NCI-H526 treated with DMSO at 0.1 percent for 48 hours (cell line): ENCODE measurements around the gene ZNF536.
"Not testable (repeated sequence)": the region's sequence is repeated elsewhere in the genome, so short reads cannot be mapped to it uniquely, and the experiment has no call there.

Experiments
- DNase-seq: peaks from one replicate; lab custom pipeline; 2025; lab: John Stamatoyannopoulos, UW

The ZNF536 gene

DNA sequence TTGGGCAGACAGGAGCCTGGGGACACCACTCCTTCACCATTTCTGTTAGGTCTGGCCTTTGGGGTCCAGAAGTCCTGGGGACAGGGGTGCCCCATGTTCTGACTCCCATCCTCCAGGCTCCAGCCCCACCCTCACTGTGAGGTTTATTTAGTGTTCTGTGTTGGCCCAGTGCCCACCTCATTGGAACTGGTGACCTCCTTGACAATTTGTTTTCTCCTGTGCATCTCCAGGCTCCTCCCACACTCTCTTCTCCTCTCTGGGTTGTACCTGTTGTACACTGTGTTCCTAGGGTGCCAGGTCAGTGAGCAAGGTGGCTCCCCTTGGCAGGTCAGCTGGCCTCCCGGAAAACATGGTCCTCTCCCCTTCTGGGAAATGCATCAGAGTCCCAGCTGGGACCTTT, 110.8 kb downstream of the ZNF536 start:
- DNase-seq, result no peak

DNA sequence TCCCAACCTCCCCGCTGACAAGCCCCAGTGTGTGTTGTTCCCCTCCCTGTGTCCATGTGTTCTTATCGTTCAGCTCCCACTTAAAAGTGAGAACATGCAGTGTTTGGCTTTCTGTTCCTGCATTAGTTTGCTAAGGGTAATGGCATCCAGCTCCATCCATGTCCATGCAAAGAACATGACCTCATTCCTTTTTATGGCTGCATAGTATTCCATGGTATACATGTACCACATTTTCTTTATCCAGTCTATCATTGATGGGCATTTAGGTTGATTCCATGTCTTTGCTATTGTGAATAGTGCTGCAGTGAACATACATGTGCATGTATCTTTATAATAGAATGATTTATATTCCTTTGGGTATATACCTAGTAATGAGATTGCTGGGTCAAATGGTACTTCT, 114.1 kb downstream of the ZNF536 start:
- not testable (repeated sequence) for DNase-seq

DNA sequence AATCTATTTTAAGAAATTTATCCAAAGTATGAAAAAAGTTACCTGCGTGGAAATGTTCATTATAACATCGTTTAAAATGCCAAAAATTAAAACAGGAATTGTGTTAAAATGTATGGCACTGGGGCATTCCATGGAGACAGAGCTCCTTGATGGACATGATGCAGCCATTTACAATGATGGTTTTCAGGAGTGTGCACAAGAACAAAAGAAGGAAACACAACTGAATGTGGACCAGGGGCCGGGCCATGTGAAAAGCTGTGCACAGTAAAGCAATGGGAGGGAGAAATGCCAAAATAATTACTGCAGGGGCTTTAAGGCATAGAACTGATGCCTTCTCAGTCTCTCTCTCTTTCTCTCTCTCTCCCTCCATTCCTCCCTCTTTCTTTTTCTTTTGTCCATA, 115.0 kb downstream of the ZNF536 start:
- DNase-seq, result no peak

DNA sequence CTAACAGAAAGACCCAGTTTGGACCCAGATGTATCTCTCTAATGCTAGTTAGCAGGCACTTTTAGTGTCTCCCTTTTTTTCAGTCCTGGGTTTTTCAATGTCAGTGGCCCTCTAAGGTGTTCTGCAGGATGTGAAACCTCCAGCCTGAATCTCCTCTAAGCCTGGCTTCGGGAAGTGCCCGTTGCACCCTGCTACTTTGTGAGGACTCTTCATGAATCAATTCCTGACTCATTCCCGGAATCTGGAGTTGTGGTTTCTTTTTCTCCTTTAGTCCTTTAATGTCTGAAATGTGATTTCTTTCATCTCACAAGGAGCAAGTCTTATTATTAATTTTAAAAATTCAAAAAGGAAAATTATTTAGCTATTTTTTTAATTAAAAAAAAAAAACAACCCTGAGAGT, 116.0 kb downstream of the ZNF536 start:
- DNase-seq, result no peak

DNA sequence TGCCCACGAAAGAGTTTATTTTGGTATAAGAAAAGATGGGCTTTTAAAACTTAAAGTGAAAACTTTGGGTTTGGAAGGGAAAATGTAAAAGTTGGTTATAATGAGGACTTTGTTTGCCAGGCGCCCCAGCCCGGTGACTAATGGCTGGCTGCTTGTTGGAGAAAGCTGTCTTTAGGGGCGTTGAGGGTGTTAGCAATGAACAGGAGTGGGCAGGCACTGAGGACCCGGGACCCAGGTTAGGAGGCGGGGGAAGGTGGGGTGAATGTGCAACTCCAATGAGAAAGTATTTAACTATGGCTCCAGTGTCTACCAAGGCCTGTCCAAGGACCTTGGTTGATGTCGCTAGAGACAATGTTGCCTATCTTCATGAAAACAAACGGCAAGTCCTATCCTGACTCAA, 118.6 kb downstream of the ZNF536 start:
- no peak for DNase-seq

DNA sequence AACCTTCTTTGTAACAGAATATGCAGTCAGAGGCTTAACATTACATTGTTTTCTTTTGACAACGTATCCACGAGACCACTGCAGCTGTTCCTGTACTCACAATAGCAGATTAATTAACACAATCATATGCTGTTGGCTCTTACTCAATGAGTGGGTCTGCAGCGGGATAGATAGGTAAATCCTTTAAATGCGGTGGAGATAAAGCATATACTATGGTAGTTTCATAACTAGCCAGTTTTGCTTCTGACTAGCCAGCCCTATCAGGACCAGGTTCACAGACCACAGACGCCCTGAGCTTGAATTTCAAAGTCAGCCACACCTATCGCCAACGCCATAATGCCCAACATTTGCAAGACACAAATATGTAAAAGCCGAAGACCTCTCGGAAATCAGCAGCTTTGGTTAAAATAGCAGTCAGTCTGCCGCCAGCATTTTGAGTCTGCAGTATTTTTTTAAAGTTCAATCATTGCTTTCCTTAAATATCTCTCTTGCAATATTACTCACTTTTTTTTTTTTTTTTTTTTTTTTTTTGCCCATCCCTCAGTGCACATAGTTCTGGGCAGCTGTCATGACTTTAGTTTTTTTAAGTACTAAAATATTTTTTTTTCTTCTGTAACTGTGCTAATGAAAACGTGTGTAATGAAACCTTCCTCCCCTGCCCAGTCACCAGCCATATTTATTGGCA, 120.5 kb downstream of the ZNF536 start:
- DNase-seq, result no peak

DNA sequence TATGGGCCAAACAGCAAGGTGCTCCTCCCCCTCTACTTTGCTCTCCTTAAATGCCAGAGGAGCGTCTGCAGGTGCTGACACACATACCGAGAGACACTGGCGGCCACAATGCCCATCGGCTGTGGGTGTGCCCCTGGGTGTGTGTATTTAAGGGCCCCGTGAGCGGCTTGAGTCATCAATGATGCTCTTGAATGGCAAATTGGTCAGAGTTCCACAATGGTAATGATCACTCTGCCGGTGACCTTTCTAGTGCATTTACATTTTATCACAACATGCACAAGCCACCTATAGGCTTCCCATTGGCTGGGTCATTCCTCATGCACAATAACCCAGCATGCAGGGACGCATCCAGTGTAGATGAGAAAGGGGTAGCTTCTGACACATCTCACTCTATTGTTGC, 124.8 kb downstream of the ZNF536 start:
- no peak for DNase-seq

DNA sequence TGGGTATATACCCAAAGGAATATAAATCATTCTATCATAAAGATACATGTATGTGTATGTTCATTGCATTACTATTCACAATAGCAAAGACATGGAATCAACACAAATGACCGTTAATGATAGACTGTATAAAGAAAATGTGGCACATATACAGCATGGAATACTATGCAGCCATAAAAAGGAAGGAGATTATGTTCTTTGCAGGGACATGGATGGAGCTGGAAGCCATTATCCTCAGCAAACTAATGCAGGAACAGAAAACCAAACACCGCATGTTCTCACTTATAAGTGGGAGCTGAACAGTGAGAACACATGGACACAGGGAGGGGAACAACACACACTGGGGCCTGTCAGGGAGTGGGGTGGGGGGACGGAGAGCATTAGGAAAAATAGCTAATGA, 125.9 kb downstream of the ZNF536 start:
- DNase-seq, result not testable (repeated sequence)

DNA sequence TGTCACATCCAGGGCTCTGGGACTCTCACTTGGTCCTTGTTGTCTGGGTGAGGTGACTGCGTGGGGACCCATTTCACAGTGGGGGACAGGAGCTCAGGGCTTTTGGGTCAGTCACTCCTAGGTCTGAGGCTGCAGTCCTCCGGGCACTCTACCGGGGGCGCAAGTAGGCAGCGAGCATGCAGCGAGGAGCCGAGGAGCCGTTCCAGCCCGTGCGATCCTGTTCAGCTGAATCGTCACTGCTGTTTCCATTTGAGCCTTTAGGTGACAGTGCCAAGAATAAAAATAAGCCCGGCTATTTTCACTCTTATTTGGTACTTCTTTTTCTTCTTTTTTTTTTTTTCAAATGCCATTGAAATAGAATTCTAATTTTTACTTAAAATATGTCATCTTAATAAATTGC, 126.5 kb downstream of the ZNF536 start:
- no peak for DNase-seq

DNA sequence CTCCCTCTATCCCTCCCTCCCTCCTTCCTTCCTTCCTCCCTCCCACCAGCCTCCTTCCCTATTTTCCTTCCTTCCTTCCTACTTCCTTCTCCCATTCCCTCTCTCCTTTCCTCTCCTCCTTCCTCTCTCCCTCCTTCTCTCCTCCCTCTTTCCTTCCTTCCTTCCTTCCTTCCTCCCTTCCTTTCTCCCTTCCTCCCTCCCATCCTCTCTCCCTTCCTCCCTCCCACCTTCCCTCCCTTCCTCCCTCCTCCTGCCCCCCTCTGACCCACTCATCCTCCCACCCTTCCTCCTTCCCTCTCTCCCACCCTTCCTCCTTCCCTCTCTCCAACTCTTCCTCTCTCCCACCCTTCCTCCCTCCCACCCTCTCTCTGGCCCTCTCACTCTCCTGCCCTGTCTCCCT, 132.1 kb downstream of the ZNF536 start:
- no peak for DNase-seq

DNA sequence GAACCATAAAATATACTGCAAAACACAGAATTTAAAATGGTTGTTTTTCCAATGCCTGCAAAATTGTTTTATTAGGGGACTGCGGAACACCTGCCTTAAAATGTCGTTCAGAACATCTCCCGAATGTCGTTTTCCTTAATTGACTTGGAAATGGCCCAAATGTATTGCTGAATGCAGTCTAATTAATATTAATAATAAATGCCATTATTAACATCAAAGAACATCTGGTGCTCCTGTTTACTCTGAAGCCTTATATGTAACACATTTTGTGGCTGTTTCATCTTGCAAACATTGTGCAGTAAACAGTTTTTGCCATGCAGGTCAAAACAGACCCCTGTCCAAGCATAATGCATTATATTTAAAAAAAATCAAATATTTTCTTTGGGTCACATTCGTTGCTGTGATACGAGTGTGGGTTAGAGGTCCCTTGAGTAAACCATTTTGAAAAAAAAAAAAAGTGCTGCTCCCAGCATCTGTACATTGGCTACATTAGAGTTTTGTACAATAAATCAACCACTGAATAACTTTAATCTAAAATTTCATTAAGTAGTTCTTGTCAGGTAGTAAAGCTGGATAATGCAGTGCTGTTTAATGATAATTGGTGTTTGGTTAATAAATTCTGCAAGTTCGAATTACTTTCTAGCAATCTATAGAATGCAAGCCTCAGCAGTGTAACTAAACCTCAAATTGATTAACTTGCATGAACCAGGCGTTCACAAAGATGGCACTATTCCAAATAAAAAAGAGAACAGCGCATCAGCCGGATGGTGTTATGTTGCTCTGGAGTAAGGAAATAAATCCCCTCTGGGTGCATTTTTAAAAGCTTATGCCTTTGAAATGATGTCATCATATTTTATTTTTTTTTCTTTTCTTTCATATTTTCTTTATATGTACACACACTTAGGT, 140.2 kb downstream of the ZNF536 start:
- peak; percentile 72 for DNase-seq

DNA sequence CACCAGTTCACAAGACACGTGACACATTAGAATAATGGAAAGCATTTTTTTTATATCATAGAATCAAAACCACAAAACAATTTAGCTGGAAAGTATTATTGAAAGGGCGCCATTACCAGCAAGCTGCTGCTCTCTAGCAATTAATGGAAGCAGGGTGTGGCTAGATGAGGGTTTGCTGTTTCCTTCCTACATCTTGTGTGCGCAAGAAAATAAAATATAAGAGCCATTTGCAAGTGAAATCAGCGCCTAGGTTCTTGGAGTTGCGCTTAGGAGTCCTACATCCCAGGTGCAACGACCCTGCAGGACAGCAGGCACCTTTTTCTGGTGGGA, 140.9 kb downstream of the ZNF536 start:
- peak; percentile 80 for DNase-seq

DNA sequence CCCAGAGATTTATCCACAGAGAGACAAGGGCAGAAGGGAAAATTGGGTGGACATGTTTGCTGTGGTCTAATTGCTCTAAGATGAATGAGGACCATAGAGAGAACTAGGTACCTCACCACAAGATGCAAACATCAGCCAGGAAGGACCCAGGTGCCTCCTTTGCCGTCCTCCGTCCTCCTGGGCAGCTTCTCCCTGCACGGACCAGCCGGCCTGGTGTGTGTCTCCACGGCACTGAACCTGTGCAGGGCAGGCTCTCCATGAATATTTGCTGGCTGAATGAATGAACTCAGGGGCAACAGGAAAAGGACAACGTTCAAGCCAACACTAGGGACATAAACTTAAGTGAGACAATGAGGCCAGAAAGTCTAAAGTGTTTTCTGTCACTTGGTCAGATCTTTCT, 143.9 kb downstream of the ZNF536 start:
- no peak for DNase-seq

DNA sequence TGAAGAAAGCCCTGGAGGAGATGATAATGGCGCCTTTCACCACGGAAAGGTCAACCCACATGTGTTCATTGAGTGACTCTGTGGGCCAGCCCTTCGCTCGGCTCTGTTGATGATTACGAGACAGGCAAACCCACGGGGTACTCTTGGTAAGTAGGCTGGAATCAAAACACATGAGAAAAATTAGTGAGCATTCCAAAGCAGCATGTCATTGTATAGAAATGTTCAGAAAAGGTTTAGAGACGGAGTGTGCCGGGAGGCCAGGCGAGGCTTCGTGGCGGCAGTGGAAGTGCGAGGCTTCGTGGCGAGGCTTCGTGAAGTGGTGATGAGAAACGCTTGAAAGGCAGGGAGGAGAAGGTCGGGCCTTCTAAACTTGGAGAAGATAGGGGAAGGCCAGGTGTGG, 144.3 kb downstream of the ZNF536 start:
- DNase-seq, result no peak

DNA sequence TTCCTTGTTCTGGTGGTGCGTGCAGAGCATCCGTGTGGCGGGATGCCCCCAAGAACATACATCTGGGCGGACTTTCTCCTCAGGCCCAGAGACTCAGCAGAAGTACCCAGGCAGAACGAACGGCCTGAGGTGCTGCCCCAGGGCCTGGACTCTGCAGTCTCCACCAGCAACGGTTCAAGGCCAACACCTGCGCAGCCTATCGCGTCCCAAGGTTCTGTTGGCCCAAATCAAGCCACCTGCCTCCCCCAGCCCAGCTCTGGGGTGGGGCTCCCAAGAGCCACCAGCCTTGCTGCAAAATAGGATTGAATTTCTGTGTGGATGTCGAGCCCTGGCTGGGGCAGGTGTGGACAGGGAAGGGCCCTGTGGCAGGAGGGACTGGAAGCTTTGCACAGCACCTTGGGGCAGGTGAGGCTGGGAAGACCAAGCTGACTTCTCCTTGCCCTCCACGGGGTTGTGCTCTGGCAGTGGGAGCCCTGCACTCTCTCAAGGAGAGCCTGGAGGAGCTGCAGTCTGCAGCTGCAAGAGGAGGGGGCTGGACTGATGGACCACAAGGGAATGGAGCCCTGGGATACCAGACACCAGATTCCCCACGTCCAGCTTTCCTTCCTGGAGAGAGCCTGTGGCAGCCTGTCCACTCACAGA, 146.9 kb downstream of the ZNF536 start:
- no peak for DNase-seq

DNA sequence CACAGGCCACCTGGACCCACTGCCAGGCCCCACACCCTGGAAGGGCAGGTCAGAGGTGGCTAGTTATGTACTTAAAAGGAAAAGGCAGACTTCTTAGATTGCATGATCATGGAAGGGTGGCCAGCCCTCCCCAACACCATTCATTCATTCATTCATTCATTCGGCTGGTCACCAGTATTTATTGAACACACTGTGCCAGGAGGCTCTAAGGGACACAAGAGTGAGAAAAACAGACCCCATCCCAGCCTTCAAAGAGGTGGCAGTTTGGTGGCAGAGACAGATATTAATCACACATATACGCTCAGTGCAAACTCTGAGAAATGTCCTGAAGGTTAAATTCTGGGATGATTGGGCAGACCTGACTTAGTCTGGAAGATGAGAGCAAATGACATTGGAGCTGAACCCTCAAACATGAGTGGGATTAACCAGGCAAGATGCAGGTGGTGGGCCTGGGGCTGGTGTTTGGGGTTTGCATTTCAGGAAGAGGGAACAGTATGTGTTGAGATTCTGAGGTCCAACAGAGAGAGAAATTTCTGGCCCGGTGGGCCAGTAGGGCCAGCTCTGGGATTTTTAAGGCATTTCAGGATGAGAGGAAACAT, 147.5 kb downstream of the ZNF536 start:
- DNase-seq, result no peak

DNA sequence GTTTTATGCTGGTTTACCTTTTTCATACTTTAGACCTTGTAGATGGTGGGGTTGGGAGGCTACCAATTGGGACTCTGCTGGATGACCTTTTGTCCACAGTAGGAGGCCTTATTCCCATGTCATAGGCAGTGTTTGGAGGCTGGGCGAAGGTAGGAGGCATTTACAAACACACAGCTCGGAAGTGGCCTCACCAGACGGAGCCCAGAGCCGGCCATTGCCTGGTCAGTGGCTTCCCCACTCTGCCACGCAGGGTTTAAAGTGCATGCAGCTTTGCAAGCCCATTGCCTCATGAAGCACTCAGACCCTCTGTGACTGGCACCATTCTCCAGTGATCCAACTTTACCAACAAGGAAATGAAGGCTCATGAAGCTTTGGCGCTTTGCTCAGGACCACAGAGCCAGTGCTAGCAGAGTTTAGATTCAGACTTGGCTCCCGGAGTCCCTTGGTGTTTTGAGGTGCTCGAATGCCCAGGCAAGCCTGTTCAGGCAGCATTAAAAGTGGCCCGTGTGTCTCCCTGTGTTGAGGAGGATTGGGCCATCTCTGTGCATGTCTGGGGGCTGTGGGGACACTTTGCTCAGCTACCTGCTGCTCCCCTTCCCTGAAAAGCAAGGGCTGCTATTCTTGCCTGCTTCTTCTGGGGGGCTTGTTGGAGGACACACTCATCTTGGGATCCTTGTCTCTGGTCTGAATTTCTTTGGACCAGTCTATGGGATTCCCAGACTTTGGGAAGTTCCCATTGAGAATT, 148.7 kb downstream of the ZNF536 start:
- DNase-seq, result no peak

DNA sequence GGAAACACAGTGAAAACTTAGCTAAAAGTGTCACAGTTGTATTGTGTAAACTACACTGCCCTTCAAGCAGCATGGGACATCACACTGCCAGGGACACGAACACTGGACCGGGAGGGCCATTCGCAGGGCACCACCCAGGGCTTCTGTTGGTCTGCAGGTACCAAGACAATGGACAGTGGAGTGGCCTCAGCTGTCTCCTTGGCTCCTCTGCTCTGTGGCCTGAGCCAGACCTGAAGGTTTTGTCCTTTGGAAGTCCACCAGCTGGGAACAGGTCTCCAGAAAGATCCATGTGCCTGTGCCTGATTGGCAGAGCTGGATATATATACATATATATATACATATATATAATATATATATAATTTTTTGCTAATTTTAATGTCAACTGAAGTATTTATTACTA, 149.8 kb downstream of the ZNF536 start:
- no peak for DNase-seq

DNA sequence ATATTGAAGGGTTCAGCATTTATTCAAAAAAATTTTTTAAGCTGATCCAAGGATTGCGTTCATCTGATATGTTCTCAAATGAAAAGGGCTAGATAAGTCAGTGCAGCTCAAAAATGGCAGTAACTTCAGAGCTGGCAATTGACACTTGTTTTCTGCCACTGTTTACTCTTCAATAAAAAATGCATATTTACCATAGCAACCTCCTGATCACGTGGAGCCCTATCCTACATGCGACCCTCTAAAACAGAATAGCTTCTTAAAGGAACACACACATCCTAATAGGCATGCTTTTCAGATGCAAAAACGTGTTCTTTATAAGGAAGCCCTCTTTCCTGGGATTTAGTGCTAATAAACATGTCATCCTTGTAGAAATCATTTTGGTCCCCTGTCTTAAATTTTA, 150.2 kb downstream of the ZNF536 start:
- no peak for DNase-seq

DNA sequence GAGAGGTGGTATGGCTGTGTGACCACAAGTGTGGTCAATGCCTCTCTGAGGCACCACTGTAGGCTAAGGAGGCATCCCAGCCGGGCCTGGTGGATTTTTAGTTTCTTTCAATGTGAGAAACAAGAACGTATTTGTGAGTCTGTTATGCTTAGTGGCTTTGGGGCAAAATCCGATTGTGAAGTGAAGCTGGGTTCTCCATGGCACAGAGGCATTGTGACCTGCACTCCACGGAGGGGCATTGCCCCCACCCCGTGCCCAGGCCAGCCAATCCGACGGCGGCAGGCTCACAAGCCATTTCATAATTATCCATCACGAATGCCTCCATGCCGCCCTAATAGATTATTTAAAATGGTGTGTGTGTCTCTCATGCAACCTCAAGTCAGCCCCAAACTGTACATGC, 151.6 kb downstream of the ZNF536 start:
- DNase-seq, result no peak

DNA sequence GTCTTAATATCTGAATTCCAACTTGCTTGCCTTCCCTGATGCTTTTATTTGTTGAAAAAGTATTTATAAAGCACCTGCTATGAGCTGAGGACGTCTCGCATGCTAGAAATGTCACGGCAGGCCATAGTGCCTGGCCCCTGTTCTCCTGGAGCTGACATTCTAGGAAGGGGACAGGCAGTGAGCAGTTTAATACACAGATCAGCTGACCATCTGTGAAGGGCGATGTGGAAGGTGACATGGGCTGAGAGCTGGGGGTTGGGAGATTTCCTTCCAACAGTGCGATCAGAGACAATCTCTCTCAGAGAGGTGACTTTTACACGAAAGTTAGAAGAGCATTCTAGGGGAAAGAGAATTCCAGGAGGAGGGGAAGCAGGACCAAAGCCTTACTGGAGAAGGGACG, 153.2 kb downstream of the ZNF536 start:
- no peak for DNase-seq

DNA sequence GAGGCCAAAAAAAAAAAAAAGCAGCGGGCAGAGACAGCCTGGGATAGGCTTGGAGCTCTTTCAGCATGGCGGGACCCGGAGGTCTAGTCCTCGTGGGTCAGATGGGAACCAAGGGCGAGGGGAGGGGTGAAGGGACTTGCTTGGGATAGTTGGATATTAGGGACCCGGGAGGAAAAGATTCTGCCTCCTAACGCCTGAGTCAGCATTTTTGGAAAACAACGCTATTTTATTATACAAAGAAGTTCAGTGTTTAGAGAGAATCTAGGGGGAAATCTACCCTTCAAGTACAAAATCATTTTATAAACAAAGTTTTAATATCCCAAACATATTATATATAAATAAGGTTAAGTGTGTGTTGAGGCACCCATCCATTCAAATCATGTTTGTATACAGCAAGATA, 156.7 kb downstream of the ZNF536 start:
- DNase-seq, result no peak
